Stimulated activated CD4-positive, alpha-beta T cell treated with anti-CD3 and anti-CD28 coated beads, Interleukin-15, amount 100 ng/mL, for 48 hours (primary cell): ENCODE results near the gene TOX3.

Source experiments
- DNase-seq, 2 donors: peaks; one replicate each; pipeline ENCODE4 v3.0.0-alpha.2; 2020; ENCODE audit warnings: low read depth in 2 of 2

The TOX3 gene

DNA sequence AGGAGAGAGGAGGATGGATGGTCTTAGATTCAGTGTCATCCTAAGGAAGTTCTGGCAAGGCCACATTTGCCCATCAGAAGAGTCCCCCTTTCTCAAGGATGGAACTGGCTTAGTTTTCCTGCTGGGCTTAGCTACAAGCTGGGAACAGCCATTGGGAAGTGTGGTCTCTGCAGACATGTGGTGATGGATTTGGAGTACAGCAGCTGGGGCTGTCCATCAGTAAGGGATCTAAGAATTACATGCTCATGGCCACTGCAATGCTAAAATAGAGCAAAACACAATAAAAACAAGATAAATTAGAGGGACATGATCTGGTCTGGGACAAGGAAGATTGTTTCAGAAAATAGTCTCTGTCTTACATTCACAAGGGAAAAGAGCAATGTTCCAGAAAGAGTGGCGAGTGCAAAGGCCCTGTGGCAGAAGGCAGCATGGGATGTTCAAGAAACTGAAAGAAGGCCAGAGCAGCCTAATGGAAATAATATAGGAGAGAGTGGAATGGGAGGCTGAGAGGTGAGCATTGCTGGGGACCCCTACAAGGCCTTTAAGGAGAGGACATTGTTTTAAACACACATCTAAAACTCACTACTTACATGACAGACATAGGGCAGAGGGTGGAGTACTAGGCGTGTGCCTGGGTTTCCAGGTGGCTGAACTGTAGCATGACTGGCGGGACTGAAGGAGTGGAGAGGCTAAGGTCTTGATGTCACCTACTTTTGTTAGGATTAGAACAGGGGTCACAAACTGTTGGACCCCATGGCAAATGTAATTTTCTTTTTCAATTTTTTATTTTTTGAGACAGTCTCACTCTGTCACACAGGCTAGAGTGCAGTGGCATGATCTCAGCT lies 17.0 kb upstream of the TOX3 start:
- DNase-seq: no peak

DNA sequence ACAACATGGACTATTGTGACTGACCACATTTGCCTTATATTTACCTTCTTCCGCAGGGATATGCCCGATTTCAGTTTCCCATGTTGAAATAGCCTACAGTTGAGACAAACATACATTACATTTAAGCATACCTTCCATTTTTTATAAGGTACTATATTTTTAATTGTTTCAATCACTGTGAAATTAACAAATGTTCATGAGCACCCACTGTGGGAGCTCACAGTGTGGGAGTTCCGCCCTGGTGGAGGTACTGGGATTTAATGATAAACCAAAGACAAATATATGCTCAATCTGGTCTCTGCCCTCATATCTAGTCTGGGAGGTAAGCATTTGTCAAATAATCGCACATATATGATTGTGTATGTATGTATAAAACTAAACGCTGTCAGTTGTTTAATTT lies 15.8 kb upstream of the TOX3 start:
- no peak for DNase-seq

DNA sequence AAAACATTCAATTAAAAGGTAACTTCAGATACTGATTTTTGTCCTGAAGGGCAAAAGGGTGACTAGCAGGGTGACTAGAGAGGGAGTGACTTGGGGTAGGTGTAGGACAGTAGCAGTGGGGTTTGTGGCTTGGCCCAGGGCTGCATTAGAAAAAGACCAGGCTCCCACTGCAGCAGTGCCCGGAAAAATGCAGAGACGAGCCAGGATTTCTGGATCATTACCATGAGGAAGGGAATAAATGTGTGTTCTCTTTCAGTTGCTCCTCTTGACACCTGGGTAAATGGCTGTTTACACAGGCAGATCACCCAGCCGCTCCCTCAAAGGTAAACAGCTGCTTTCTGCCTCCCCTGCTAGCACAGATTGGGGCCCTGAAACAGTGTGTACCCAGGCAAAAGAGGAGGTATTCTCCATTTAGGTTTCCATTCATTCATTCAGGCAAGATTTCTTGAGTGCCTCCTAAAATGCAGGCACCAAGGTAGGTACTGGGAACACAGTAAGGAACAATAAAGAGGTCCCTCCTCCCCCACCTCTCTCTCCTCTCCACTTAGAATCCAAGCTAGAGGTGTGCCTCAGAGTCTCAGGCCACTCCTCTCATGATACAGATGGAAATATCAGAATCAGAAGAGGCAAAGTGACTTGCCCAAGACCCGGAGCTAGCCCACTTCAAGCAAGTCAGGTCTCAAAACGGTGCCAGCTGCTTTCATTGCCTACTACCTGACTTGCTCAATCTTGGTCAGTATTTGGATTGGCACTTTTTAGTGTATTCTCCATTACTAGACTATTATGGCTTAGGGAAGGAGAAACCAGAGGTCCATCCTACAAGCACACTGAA lies 15.2 kb upstream of the TOX3 start:
- no peak for DNase-seq

DNA sequence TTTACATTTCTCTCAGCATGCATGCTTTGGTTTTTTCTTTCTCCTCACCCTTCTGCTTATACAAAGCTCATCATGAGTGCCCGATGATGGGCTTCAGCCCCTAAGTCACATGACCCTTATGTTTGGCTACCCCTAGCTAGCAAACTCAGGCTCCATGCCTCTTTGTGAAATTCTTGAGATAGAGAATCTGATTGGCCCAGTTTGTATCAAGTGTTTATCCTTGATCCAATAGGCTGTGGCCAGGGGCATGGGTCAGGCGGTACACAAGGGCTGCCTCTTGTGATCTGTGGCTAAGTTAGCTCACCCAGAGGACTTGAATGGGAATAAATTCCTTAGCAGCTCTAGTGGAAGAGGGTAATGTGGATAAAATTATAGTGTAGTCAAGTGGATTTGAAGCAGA lies 11.5 kb upstream of the TOX3 start:
- no peak for DNase-seq

DNA sequence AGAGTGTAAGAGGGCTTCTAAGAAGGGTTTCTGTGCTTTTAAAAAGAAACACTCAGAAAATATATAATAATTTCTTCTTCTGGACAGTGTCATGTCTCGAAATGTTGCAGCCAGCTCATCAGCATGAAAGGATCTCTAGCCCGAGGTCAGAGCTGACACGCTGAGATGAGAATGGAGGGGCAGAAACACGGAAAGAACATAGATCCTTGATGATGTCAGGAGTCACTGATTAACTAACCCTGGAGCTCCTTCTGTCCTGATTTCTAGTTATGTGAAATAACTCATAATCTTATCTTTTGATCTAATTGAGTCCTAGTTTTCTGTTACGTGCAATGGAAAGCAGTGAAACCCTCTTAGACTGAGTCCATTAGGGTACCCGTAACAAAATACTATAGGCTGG lies 10.3 kb upstream of the TOX3 start:
- DNase-seq: no peak

DNA sequence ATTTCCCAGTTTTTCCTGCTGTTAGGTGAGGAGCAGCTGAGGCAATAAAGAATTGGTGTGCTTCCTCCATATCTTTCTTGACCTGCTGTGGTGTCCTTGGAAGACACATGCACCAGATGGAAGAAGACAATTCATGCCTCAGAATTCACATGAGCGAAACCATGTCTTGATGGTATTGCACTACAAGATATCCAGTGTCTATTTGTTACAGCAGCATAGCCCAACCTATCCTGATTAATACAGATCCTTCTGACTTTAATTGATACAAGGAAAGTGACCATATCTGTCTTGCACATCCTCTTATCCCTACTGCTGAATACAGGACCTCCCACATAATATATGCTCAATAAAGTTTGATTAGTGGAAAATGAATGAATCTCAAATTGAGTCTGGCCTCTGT lies 9.1 kb upstream of the TOX3 start:
- no peak for DNase-seq

DNA sequence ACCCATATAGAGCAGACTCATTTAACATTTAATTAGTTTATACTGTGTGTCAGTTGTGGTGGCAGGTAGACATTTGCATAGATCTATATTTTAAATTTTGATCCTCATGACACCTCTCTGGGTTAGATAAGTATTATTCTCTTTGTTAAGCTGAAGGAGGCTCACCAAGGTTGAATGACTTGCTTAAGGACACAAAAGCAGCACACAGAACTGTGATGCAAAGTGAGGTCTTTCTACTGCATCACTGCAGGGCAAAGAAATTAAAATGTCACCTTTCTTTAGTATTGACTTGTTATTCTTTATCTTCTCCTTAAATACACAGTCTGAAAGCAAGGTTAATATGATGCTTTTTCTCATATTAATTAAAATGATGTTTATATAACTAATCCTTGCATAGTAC lies 8.6 kb upstream of the TOX3 start:
- DNase-seq: no peak

DNA sequence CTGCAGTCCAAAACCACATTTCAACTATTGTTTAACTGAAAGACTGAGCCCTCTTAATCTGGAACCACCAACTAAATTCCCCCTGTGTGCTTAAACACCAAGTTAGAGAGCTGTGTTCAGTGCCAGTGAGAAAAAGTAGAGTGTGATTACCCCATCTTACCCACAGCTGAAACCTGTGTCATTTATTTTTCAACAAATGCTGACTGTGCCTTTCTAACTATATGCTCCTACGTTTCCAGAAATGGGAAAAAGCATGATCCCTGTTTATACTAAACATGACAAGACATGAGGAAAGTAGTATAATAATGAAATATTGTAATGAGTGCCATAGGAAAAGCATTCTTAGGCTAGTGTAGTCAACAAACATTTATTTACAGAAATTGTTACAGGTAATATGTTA lies 7.4 kb upstream of the TOX3 start:
- DNase-seq: no peak

DNA sequence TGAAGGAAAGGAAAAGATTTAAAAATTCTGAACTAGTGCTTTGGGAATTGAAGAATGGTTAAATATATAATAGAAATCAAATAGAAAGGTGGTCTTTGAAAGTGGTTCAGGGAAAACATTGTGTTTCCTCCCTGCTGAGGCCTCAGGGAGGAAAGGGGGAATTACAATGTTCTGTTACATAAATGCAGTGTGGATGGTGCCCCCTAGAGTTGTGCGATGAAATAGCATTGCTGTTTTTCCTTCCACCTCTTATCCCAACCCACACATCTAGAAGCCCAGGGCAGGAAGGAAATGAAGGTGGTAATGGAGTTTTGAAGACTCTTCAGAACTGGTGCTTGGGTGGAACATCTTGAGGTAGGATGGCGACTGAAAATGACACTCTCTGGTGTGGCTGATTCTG lies 6.4 kb upstream of the TOX3 start:
- no peak for DNase-seq

DNA sequence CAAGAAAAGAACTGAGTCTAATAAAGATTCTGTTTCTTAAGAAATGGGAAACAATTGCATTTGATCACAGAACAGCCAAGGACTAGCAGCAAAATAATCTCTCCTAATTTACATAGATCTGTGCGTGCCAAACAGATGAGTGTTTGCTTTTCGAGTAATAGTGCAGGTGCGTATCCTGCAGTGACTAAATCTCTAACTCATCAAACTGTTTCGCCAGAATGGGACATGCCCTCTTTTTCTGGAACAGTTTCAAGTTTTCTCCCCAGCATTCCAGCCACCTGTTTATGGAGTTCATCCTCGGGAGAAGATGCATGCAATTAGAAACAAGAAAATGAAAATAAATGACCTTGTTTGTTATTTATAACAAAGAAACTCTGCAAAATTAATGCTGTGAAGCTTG lies 5.7 kb upstream of the TOX3 start:
- no peak for DNase-seq

DNA sequence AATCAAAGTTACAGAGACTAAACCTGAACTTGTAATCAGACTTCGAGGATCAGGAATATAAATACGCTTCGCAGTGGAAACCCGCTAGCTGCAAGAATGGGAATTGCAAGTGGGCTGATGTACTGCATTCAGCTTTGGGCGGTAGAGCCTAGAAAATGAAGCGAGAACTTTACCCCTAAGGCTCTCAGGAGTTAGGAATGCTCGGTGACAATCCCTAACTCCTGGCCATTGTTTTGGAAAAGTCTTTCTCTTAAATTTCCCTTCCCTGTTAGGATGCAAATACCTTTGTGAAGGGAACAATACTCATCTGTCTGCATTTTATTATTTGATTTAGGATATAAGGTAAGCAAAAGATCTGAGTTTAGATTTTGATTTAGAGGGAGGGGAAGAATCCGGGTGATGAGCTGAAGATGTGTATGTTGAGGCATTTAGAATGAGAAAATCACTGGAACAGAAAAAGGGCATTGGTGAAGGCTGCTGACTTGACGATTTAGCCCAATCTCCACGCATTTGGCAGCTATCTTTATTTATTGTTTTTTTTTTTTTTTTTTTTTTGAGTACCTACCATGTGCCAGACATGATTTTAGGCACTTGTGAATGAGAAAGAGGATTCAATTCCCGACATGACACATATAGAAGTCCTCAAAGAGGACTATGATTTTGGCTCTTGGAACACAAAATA lies 2.2 kb upstream of the TOX3 start:
- no peak for DNase-seq

DNA sequence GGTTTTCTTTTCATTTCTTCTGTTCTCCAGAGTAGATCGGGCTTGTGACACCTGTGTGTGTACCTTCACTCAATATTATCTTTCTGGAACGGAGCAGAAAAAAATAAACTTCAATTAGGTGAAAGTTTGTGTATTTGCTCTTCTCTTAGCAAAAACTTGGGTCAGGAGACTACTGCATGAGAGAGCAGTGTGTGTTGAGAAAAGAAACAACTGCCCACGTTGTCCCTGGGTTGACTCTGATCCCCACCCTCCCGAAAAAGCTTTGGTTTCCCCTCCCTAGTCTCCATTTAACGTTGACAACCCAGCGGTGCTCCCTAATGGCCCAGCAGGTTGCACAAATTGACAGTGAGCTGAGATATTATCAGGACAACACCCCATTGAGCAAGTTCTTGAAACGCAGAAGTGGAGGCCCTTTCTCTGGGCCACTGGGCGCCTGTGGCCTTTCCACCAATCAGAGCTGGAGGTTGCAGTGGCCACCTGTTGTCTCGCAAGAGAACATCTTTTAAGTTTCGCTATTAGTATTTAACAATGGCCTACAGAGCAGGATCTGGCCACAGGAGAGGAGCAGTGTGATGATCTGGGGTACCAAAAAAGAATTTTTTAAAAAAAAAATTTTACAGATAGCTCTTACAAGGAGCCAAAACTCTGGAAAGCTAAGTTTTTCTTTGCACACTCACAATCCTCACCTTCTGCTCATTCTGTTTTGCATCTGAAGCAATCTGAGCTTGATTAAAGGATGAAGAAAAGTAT lies 1.5 kb upstream of the TOX3 start:
- DNase-seq: no peak

DNA sequence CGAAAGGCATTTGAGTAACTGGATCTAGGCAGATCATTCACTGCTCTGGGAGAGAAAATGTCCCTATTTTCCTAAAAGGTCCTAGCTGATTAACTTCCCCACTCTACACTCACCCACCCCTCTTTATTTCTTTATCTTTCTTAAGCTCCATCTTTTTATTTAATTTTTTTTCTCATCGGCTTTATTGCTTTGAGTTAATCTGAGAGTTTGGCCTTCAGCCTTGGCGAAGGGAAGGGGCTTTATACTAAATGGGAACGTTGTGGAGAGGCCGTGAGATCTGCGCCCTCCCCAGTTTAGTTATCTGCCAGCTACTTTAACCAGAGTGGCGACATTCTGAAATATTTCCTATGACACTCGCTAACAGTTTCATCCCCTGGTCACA lies 882 bp upstream of the TOX3 start:
- DNase-seq: no peak

DNA sequence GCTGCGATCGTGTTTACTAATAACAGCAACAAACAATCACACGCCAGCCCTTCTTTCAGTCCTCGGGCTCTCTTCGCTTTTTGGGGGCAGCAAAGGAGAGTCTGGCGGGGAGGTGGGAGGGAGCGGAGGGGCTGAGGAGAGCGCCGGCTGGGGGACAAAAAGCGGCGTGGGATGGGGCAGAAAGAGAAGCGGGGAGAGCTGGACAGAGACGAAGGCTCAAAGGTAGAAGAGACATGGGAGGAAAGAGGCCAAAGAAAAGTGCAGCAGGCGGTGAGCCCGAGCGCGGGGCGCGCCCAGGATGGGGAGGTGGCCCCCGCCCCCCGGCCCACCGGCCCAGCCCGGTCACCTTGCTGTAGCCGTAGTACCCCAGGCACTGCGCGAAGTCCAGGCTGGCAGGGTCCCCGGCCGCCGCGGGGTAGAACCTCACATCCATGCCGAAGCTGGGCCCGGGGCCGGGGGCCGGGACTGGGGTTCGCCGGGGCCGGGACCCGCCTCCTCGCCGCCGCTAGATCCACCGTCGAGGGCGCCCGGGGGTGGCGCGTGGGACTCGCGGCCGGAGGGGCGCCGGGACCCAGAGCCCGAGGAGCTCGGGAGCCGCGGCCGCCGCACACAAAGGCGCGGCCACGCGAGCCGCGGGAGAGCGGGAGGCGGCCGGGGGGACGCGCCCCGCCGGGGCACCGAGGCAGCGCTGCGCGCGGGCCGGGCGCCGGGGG lies 496 bp downstream of the TOX3 start:
- DNase-seq: no peak

DNA sequence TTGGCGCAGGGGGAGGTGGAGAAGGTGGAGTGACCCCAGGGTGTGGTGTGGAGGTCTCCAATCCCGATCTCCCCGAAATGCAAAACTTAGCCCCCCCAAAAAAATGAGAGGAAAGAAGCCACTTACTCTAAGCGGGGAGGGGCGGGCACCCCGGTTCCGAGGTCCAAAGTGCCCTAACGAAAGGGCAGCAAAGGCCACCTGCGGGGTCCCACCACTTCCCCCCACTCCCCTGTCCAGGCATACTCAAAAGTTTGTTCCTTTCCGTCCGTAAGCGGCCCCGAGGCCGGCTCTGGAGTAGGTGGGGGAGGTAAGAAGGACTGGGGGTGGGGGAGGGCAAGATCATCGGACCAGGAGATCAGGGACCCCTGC lies 1.1 kb downstream of the TOX3 start:
- no peak for DNase-seq

DNA sequence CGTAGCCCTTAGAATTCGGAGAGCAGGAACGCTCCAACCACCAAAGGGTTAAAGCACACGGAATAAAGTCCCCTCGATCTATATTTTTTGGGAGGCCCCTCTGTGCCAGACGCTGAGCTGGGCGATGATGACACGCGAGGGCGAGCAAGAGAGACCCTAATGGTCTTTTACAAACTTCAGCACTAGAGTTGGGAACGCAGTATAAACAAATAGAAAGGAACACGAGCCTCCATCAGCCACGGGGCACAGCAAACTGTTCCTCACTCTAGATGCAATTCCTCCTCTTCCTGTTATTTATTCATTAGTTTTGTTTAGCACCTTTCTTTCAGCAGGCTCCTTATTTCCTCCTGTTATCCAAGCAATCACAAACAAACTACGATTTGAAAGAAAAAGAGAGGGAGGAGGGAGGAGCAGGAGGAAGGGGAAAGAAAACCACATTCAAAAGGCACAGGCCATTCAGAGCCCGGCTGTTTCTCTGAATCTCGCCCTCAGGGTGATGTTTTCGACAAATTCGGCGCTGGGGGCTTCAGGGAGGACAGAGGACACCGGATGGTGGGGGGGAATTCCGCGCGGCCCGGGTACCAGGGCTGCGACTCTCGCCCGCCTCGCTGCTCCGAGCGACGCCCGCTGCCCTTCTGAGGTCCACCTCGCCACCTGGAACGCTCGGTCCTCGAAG lies 1.6 kb downstream of the TOX3 start:
- DNase-seq: no peak

DNA sequence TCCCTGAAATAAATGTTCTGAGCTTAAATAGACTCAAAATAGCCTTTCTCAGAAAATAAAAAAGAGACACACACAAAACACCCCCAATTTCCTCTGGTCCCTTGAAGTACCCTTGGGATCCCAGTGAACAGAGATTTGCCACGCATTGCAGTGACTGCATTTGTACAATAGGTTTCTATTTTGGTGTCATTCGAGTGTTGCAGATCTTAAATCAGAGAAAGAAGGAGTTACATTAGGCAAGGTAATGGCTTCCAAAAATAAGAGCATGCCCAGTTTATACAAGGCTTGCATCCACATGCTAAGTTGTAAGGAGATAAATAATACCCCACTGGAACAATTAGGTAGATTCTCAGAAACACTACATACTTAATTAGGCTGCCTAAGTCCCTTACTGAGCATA lies 2.2 kb downstream of the TOX3 start:
- DNase-seq: no peak

DNA sequence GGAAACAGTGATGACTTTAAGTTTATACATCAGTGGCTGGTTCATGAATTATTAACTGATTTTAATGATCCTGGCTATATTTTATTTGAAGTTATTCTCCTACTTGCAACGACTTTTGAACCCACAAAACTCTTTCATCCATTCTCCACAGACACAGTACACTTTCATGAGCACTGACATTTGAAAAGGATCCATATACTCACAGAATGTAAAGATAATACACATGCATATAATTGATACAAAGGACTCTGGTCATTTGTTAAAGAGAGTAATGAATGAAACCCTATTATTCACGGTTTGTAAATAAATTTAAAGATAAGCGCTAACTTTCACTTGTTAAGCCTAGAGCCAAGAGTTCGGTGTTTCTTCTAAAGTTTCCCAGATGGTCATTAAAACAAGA lies 3.3 kb downstream of the TOX3 start:
- no peak for DNase-seq

DNA sequence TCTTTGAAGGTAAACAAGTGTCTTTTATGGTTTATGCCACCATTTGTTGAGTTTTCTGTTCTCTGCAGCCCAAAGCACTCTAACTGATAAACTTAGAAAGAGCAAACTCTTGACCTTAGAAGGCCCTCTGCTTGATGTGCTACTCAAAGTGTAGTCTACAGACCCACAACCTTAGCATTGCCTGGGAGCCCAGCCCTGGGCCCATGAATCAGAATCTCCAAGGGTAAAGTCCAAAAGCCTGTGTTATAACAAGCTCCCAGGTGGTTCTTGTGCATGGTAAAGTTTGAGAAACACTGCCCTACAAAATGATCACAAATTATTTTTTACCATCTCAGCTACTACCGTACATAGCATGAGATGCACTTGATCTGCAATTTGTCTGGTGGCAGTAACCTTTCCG lies 6.0 kb downstream of the TOX3 start:
- no peak for DNase-seq

DNA sequence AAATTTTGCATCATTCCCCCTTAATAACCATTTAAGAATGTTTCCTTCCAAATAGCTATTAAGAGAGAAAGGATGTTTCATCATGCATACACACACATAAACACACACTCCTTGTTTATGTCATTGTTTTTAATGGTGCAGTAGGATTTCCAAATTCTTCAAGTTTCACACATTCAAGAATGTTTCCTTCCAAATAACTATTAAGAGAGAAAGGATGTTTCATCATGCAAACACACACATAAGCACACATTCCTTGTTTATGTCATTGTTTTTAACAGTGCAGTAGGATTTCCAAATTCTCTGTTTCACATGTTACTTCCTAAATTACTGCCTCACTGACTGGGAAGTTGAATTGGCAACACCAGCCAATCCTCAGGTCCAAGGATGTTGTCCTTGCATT lies 7.8 kb downstream of the TOX3 start:
- DNase-seq: no peak

DNA sequence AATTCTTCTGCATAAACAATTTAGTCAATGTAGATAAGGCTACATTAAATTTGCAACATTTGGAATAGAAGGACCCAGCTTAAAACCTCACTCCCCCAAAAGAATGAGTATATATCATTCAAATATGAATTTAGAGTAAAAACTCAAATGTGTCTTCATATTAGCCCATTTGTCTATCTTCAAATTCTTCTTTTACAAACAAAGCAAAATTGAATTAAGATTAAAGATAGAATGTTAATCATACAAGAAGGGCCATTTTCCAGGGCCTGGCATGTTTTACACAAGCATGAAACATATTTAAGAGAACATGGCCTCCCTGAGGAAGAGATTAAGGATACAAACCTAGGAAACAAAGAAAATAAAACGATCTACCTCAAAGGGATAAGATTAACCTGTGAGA lies 8.4 kb downstream of the TOX3 start:
- DNase-seq: no peak
